SK-N-DZ (cell line): ENCODE results near the gene SKA3. TPM values are rescaled to one million over a fixed set of nuclear protein-coding genes. Genes with fewer than 3 reads are reported as not detected.
"Not testable (repeated sequence)": the region's sequence is repeated elsewhere in the genome, so short reads cannot be mapped to it uniquely, and the experiment has no call there.

Source experiments
- DNase-seq: peaks from one replicate; pipeline ENCODE4 v3.0.0-alpha.2; 2015; ENCODE audit warnings: low spot score
- polyA plus RNA-seq, 2 experiments: library from polyadenylated mRNA; depleted of rRNA; stranded (reverse); fragments of >200 nt; gene quantifications; 2 replicates each; pipeline ENCODE4 v1.2.3, GENCODE V29; 2014

Gene SKA3
- polyA plus RNA-seq (2014; cell fraction: cytosol; rRNA removed) = 27.0 and 36.6 TPM in 2 replicates
- 16.7 and 28.8 TPM in 2 replicates for polyA plus RNA-seq (2014; cell fraction: nucleus; rRNA removed)

DNA sequence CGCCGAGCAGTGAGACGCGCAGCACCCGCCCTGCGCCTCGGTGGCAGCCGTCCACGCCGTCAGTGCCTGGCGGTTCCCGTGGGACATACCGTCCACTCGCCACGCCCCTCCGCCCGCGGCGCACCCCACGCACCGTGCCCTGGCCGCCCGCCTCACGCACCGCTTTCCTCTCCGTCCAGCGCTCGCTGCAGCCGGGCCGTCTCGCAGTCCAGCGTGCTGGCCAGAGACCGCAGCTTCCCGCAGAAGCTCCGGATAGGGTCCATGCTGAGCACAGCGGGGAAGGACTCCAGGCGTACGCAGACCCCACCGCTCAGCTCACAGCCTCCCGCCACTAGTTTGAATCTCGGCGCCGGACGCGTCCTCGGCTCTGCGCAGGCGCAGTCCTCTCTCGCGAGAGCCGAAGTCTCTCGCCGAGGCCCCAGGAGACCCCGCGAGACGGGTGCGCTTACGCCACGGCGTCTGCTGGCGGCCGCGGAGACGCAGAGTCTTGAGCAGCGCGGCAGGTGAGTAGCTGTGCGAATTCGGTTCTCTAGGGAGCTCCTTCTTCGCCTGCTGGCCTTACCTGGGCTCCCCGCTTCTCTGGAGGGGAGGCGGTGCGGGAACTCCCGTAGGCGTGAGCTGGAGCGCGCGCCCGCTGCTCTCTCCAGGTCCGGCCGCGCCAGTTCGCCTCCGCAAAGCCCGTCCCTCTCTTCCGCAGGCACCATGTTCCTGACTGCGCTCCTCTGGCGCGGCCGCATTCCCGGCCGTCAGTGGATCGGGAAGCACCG, at the start of gene SKA3, which contains the start of gene MRPL57:
Gene SKA3 (minus strand): TSS at position 338 of the 767 bp plus-strand sequence. CDS start 75 bp downstream, at position 263.
Gene MRPL57 (plus strand): TSS at position 444 of the 767 bp plus-strand sequence. CDS start 259 bp downstream, at position 703.
- DNase-seq = peak; percentile 95

DNA sequence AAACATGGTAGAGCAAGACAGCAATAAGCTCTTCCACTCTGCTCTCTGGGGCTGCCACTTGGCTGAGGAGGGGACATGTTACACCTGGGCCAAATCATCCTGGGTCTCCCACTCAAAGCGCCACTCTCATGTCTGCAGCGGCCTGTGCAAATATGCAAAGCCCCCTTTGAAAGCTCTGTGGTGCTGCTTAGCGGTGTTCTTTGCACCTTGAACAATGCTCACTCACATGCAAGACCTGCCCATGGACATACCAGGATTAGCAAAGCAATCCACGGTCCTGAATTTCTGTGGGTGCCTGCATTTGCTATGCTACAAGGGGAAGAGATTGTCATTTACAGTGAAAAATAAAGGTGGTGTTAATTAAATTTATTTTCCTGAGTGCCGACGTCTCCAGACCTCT, 48.7 kb upstream of the SKA3 start:
- no peak for DNase-seq

DNA sequence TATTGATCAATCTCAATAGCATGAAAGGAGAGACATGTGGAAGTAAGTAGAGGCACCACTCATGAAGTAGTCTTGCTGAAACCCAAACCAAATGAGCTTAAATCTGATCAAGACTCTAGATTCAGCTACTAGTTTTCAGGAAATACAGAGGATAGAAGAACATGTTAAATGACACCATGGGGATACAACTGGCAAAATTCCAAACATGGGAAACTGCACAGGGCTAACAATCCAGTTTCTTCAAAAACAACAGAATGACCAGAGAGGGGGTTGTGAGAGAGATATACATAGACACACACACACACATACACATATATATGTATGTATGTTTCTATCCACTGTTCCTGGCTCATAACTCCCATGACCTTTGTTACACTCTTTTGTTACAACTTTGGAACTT, 44.9 kb upstream of the SKA3 start:
- no peak for DNase-seq

DNA sequence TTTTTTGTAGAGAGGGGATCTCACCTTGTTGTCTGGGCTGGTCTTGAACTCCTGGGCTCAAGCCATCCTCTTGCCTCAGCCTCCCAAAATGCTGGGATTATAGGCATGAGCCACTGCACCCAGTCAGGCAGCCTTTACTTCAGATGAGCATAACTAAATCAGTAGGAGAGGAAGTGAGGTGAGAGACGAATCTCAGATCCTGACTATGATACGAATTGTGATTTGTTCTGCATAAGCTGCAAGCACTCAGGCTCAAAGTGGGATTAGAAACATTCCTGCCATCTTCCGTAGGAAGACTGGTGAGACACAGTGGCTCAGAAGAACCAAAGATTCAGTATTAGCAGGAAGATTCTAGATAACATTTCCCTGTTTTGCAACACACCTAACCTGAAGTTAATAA, 43.4 kb upstream of the SKA3 start:
- DNase-seq = not testable (repeated sequence)

DNA sequence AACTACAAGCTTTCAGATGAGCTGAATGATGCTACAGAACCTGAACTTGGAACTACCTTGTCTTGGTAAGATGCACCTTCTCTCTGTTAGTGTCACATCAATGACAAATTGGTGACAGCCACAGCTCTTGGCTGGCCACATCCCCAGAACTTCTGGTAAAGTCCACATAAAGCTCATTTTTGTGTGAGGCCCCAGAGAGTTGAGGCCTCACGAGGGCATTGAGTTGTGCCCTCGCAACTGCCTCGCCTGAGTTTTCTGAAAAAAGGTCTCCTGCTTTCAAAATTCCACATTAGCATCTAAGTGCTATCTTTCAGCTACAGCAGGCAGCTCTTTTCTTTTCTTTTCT, 42.7 kb upstream of the SKA3 start:
- DNase-seq = no peak

DNA sequence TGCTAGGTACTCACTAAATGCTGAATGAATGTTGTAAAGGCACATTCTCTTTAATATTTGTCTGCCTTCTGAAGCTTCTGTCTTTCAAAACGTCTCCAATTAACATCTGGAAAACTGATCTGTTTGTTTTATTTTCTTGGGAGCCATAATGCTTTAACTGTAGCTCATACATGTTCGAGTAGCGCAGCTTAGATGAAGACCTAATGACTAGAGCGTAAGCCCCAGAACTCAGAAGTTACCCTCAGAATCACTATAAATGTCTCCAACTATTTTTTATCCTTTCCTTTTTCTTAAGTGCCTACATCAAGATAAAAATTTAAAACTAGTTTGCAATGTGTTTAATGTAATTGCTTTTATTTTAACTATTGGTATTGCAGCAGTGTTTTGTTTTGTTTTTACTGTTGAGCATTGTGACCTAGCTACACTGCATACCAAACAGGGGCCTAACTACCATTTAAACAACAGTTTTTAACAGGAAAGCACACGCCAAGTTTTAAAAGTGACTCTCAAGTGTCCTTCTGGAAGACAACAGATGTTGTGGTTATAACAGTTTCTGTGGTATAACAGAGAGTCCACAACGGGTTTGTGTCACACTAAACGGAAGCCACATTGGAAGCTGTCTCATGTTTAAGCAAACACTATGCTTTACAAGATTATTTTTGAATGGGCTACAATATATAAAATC, 42.1 kb upstream of the SKA3 start:
- no peak for DNase-seq

DNA sequence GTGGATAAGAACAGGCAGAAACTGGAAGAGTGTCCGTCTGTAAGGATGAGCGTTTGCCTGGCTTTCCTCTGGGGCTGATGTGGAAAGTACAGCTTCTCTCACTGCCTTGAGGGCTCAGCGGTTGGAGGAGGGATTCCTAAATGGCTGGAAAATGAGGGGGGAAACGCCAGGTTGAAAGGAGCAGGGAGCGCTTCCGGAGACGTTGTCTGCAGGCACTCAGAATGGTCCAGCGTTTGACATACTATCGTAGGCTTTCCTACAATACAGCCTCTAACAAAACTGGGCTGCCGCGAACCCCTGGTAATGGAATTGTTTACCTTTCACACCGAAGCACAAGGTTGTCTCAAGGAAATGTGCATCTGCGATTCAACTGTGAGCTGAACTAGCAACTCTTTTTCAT, 40.0 kb upstream of the SKA3 start:
- no peak for DNase-seq

DNA sequence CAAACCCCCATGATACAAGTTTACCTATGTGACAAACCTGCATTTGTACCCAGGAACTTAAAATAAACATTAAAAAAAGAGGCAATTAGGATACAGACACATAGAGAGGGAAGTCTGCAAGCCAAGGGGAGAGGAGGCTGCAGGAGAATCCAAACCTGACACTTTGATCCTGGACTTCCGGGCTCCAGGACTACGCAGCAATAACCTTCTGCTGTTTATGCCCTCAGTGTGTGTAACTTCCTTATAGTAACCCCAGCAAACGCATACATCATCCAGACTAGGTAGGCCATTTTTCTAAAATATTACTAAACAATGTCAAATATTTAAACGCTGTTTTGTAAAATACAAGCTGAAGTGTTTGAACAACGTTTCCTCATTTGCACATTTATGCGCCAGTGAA, 39.1 kb upstream of the SKA3 start:
- DNase-seq = not testable (repeated sequence)

DNA sequence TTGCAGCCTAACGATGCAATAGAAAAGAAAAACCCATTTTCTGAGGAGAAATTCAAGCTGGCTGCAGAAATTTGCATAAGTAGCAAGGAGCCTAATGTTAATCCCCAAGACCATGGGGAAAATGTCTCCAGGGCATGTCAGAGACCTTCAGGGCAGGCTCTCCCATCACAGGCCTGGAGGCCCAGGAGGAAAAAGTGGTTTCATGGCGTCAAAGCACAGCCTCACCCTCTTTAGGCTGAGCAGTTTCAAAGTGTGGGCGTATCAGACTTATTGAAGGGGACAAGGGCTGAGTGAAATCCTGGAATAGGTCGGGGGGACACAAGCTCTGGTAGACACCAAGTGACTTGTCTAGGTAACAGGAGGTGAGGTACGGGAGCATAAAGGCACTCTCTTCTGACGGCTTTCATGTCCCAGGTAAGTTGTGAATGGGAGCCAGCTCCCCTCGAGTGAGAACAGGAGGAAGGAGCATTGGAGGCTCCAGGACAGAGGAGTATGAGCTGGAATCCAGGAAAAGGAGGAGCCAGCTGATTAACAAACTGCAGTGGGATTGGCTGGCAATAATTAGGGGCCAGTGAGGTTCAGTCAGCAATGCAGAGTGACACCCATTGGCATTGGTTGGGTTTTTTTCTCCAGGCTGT, 35.9 kb upstream of the SKA3 start:
- DNase-seq = no peak

DNA sequence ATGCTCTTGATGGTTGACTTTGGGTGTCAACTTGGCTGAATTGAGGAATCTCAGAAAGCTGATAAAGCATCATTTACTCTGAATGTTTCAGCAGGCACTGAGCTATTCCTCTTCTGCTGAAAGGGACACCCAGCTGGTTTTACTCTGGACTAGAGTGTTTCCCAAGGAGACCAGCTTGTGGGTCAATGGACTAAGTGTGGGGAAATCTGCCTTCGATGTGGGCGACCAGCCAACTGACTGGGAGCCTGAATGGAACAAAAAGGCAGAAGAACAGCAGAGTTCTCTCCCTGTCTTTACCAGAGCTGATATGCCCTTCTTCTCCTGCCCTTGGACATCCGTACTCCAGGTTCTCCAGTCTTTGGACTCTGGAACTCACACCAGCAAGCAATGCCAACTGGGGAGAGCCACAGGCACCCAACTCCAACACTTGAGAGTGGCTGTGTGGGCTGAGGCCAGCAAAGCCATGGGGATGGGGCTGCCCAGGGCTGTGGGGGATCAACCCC, 32.4 kb upstream of the SKA3 start:
- no peak for DNase-seq

DNA sequence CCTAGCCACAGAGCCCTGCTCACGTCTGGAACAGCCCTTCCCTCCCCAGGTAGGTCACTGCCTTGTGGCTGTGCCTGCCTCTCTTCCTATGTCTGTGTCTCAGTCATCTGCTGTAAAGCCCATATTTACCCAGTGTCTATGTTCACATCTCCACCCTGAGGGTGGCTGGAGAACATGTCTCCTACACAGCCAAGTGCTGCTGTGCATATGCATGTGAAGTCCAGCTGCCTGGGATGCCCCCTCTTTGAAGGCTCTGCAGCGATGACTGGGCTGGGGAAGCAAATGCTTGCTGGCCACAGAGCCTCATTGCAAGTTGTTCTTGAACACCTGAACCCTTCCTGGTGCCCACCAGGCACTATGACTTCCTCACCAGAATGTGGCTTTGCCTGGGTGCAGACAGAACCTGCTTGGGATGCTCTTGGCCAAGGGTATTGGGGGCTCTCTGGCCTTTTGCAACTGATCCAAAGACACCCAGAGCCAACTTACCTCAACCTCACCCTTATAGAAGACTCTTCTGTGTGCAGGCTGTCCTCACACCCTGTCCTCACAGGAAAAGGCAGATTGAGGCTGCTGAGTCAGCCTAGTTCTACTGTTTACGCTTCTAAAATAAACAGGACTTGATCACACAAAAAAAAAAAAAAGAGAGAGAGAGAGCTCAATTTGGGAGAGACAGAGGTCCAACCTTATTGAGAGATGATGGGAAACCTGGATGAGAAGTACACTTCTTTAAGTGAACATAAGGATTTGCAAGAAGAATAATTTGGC, 26.6 kb upstream of the SKA3 start:
- DNase-seq = no peak

DNA sequence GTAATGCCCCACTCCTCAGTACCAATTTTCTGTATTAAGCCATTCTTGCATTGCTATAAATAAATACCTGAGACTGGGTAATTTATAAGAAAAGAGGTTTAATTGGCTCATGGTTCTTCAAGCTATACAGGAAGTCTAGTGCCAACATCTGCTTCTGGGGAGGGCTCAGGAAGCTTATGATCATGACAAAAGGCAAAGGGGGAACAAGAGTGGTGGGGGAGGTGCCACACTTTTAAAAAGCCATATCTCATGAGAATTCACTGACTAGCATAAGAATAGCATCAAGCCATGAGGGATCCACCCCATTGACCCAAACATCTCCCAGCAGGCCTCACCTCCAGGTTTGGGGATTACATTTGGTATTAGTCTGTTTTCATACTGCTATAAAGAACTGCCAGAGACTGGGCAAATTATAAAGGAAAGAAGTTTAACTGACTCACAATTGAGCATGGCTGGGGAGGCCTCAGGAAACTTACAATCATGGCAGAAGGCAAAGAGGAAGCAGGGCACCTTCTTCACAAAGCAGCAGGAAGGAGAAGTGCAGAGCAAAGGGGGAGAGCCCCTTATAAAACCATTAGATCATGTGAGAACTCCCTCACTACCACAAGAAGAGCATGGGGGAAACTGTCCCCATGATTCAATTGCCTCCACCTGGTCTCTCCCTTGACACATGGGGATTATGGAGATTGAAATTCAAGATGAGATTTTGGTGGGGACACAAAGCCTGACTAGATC, 25.3 kb upstream of the SKA3 start:
- DNase-seq = not testable (repeated sequence)

DNA sequence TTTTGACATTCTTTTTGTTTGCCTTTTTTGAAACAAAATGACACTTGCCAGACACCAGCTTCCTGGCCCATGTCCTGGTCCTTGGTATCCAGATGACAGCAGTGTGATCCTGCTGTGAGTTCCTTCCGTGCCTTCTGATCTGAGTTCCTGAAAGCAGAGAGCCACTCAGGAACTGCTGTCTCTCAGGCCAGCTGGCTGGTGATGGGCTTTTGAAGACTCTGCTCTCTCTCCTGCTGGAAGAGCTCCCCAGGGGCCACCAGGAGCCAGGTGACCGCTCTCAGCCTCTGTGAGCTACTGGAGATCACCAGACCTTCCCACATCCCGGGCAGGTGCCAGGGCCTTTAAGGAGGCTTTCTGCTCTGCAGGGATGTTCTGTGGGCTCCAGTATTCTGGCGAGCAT, 22.0 kb upstream of the SKA3 start:
- DNase-seq = peak; percentile 33

DNA sequence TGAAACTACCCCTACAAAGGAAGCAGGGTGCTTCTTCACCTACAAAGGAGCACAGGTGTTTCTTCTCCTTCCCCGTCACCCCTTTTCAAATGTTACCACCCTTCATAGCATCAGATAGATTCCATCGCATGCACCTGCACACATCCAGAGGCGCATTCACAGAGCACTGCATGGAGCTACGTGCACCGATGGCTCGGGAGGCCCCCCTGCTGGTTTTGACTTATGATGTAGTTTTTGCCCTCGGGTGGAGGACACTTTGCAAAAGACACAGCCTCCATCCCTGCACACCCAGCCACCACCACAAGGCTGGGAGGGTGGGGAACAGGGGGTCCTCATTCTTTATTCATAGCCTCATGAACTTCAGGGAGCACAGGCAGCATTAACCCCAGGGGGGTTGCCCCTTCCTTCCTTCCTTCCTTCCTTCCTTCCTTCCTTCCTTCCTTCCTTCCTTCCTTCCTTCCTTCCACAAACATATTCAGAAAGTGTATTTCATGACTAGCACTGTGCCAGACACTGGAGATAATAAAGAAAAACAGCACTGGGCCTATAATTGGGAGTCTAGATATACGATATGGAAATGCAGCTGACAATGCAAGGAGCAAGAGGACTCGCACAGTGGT, 21.4 kb upstream of the SKA3 start:
- DNase-seq = not testable (repeated sequence)

DNA sequence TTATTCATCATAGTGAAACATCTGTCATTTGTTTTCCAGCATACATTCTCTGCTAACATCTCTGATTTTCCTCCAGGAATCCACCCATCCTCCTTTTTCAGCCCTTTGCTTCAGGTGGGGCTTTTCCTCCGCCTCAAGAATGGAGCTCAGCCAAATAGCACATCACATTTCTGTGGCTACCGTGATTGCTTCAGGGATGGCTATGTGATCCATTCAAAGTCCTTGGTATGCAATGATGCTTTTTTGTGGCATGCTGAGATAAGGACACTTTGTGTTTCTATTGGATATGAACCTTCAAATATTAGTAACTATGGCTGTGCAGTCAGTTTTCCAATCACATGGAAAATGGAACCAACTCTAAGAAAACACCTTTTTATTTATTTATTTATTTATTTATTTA, 18.4 kb upstream of the SKA3 start:
- DNase-seq = not testable (repeated sequence)

DNA sequence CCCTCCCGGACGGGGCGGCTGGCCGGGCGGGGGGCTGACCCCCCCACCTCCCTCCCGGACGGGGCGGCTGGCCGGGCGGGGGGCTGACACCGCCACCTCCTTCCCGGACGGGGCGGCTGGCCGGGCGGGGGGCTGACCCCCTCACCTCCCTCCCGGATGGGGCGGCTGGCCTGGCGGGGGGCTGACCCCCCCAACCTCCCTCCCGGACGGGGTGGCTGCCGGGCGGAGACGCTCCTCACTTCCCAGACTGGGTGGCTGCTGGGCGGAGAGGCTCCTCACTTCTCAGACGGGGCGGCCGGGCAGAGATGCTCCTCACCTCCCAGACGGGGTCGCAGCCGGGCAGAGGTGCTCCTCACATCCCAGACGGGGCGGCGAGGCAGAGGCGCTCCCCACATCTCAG, 10.1 kb upstream of the SKA3 start:
- not testable (repeated sequence) for DNase-seq

DNA sequence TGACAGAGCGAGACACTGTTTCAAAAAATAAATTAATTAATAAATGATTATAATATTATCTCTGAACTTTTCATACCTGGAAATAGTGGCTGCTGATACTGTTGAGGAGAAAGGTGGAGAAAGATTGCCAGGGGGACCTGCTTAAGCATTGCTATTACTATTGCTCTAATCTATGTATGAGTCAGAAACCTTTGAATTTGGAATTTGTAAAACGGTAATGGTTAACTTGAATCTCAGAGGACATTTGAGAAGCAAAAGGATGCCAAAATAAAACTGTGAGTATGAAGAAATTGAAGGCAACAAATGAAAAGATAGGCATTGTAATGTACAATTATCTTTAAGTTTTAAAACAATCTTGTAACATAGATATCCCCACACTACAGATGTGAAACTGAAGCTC, 5.3 kb upstream of the SKA3 start:
- no peak for DNase-seq

DNA sequence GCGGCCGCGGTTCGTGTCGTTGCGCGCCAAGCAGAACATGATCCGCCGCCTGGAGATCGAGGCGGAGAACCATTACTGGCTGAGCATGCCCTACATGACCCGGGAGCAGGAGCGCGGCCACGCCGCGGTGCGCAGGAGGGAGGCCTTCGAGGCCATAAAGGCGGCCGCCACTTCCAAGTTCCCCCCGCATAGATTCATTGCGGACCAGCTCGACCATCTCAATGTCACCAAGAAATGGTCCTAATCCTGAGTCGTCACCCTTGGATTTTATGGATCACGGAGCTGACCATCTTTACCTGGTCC, 581 bp upstream of the SKA3 start:
- DNase-seq = no peak

DNA sequence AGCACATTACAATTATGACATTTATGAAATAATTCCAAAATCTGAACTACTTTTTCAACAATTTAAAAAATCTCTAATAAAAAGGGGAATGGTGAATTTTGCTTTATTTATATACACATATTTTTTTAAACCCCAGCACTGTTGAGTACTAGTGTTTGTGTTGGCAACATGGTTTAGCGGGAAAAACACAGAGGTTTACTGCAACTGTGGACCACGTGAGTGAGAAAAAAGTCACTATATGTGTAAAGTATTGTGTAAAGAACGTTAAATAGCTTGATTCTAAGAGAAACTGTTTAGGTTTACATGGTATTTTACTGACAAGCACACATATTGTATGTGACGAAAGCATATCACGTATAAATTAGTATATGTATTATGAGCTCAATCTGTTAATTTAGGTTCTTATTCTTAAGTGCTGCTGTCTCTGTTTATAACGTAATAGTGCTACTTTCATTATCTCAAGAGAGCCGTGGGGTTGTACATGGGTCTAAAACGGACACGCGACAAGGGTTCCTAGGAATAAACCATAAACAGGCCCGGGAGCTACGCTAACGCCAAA, 617 bp downstream of the SKA3 start:
- DNase-seq = no peak

DNA sequence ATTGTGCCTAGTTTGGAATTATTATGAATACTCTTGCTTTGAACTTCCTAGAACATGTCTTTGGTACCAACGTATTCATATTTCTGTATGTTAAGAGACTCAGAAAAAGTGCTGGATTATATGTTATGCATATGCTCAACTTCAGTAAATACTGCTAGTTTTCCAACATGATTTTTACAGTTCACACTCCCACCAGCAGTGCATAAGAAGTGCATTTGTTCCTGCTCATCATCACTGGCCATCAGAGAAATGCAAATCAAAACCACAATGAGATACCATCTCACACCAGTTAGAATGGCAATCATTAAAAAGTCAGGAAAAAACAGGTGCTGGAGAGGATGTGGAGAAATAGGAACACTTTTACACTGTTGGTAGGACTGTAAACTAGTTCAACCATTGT, 2.6 kb downstream of the SKA3 start:
- DNase-seq = not testable (repeated sequence)
